ENCODE results near the gene PKNOX1. TPM values are rescaled to one million over a fixed set of nuclear protein-coding genes. Genes with fewer than 3 reads are reported as not detected.
A peak's percentile ranks its signal among the peaks of the same experiment; 100 is the strongest.

PKNOX1 gene
- total and polyA plus RNA-seq, 9 of the 15 experiments (the other 6 are each of a cell fraction or from before 2014, with no cell fraction given) = 8.8 to 25.9 (median 13.2) TPM

DNA sequence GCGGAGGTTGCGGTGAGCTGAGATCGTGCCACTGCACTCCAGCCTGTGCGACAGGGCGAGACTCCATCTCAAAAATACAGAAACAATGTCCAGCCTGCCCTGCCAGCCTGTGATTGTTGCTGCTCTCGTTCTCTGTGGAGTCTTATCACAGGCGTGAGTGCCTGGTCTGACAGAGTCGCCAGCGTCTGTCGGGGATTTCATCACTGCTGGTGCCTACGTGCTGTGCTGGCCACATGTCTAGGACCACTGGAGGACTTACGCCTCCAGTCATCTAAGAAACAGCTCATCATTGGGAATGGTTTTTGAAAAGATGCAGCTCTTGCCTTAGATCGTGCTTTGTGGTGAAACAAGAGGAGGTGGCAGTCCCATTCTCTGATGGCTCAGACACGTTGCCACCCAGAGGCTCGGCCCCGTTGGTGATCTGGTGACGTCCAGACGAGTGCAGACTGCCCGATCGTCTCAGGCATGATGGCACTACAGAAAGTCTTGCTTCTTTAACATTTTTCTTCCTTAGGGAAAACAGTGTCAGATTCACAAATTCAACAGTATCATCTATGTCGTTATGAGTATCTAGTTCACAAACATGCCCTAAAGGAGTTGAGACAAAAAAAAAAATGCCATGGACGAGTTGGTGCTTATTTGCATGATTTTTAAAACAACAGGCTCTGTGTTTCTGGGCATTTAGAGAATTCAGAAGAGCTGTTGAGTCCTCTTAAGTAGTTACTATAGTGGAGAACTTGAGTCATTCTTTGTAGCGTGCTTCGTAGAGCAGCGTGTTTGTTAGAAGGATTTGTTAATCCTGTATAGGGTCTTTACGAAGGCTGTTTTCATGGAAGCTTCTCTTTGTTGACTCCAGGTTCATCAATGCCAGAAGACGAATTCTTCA, 53.7 kb downstream of the PKNOX1 start:
- Histone ChIP-seq H3K27me3 (ENCODE audit: control insufficient read depth in 2 of 2, insufficient read depth in 2 of 2, low read length in 2 of 2) (no peaks in the 10 kb centered on the region), H3K9ac (ENCODE audit: insufficient read depth in 1 of 2, low read depth in 2 of 2, low read length in 2 of 2) (0 out of 4 replicates have a peak overlapping the region, but pooled peaks of 1 of the 2 experiments have one; percentile 21), H3K27ac (ENCODE audit: extremely low read depth, low read depth, low read length) (no peak overlapping the region), H2AFZ (ENCODE audit: low read depth, low read length) (no peak overlapping the region), H3K4me1 (replicated peaks in 1 of 2; ENCODE audit: control insufficient read depth in 2 of 2, insufficient read depth in 2 of 2, low read length in 2 of 2) (no peaks in the 10 kb centered on the region), H3K9me1 (ENCODE audit: control insufficient read depth, insufficient read depth, low read length) (no peaks in the 10 kb centered on the region), H3K4me2 (ENCODE audit: insufficient read depth, low read length) (no peak overlapping the region), H3K79me2 (ENCODE audit: control insufficient read depth, insufficient read depth, low read length) (no peaks in the 10 kb centered on the region), H3K9me3 (replicated peaks; ENCODE audit: control insufficient read depth, insufficient read depth, low read depth, low read length) (no peaks in the 10 kb centered on the region), H4K20me1 (replicated peaks; ENCODE audit: control insufficient read depth, insufficient read depth, low read length) (no peaks in the 10 kb centered on the region), H3K4me3 (no peak overlapping the region), H3K36me3 (ENCODE audit: control insufficient read depth, insufficient read depth, low read length) (peaks cover 50% of the 10 kb centered on the region)
- ATAC-seq = no peak
- no peak for DNase-seq (ENCODE audit: extremely low read depth in 1 of 4, low spot score in 3 of 4)
- CTCF ChIA-PET (ENCODE audit: low intra/inter-chr PET ratio) = no interaction called here
- FAIRE-seq = no peak
- POLR2A ChIA-PET = interaction anchor here (0.6 to 0.8 kb wide), 3 partner anchors 12 to 215 kb away, joined by 3 read pairs; no protein-coding TSS in a partner anchor
- TF ChIP-seq ZNF140 (CRISPR knock-in tag; IDR thresholded peaks at IDR 0.05) (no peak), FOXK2 (conservative IDR thresholded peaks at IDR 0.05 in 1 of 2, IDR thresholded peaks at IDR 0.05 in 1 of 2; ENCODE audit: low read depth in 2 of 2) (no peak), STAT5A (IDR thresholded peaks at IDR 0.05; ENCODE audit: borderline replicate concordance, low read length) (no peak), GTF2E2 (tag; IDR thresholded peaks at IDR 0.05) (no peak), ETV5 (CRISPR knock-in tag; IDR thresholded peaks at IDR 0.05; ENCODE audit: low read depth) (no peak), RBM25 (IDR thresholded peaks at IDR 0.05; ENCODE audit: low read depth, low read length, severe bottlenecking) (no peak), SAFB2 (IDR thresholded peaks at IDR 0.05; ENCODE audit: borderline replicate concordance, low read depth, low read length, severe bottlenecking) (no peak), ZNF174 (CRISPR knock-in tag; IDR thresholded peaks at IDR 0.05) (no peak), E2F3 (CRISPR knock-in tag; IDR thresholded peaks at IDR 0.05) (no peak), CTBP1 (IDR thresholded peaks at IDR 0.05; ENCODE audit: borderline replicate concordance) (no peak)
- TF ChIP-seq, protein P1, sequence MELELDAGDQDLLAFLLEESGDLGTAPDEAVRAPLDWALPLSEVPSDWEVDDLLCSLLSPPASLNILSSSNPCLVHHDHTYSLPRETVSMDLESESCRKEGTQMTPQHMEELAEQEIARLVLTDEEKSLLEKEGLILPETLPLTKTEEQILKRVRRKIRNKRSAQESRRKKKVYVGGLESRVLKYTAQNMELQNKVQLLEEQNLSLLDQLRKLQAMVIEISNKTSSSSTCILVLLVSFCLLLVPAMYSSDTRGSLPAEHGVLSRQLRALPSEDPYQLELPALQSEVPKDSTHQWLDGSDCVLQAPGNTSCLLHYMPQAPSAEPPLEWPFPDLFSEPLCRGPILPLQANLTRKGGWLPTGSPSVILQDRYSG (tag; conservative IDR thresholded peaks at IDR 0.05; ENCODE audit: low read depth) = no peak
- intact Hi-C loops (cut with micrococcal nuclease) = no loop called here
- WGBS (ENCODE audit: insufficient coverage, low coverage, missing lambda C conversion rate) = 75% methylated on average over 27 of the region's 27 CpGs
- in situ Hi-C loops (cut with MboI) = no loop called here
- no TSS peak for BruUV-seq (replicated peaks)

Data from K562 (cell line).